Endometrial microvascular endothelial cells (primary cell): ENCODE data around the gene CCNE1. TPM values are rescaled to one million over a fixed set of nuclear protein-coding genes. Genes with fewer than 3 reads are reported as not detected.
"Not testable (repeated sequence)": the region's sequence is repeated elsewhere in the genome, so short reads cannot be mapped to it uniquely, and the experiment has no call there.

ENCODE experiments used
- in situ Hi-C: cut with HindIII; loops from 2 replicates; pipeline ENCODE4 v1.10.0; 2017; ENCODE audit warnings: low sequenced_read_pairs, low pct_unique_long_range_greater_than_20kb; ENCODE audit errors: inconsistent ontology term
- total RNA-seq: library from RNA; depleted of rRNA; stranded (reverse); fragments of >200 nt; gene quantifications from one replicate; pipeline ENCODE4 v1.2.3, GENCODE V29; 2015; ENCODE audit errors: inconsistent ontology term

CCNE1 gene
- total RNA-seq, 1 donor from 2014 or later, result 7.9 TPM

- in situ Hi-C loops, result no loop called here
These were observed 1.3 kb upstream of the CCNE1 start for GRCh38 chr19:29810504-29810871.

GRCh38 chr19:29812080-29812880, 489 bp downstream of the CCNE1 start:
- in situ Hi-C loops, result no loop called here

GRCh38 chr19:29812881-29813275, 1.1 kb downstream of the CCNE1 start:
- in situ Hi-C loops, result no loop called here

GRCh38 chr19:29813642-29814041, 1.9 kb downstream of the CCNE1 start:
- in situ Hi-C loops, result no loop called here

GRCh38 chr19:29815231-29815630, 3.4 kb downstream of the CCNE1 start:
- in situ Hi-C loops, result no loop called here

- in situ Hi-C loops, result no loop called here
These were observed 5.5 kb downstream of the CCNE1 start for GRCh38 chr19:29817316-29817715.

GRCh38 chr19:29819300-29819699, 7.5 kb downstream of the CCNE1 start:
- in situ Hi-C loops, result no loop called here

- in situ Hi-C loops, result no loop called here
These were observed 8.2 kb downstream of the CCNE1 start for GRCh38 chr19:29819986-29820385.

- in situ Hi-C loops, result no loop called here
These were observed 12.0 kb downstream of the CCNE1 start for GRCh38 chr19:29823581-29824330.

- in situ Hi-C loops, result not testable (repeated sequence)
These were observed 13.5 kb downstream of the CCNE1 start for GRCh38 chr19:29825263-29825662.

- in situ Hi-C loops, result no loop called here
These were observed 19.3 kb downstream of the CCNE1 start for GRCh38 chr19:29831041-29831548.

- in situ Hi-C loops, result no loop called here
These were observed 19.9 kb downstream of the CCNE1 start for GRCh38 chr19:29831686-29832085.

- in situ Hi-C loops, result no loop called here
These were observed 21.0 kb downstream of the CCNE1 start for GRCh38 chr19:29832801-29833200.

- in situ Hi-C loops, result no loop called here
These were observed 21.9 kb downstream of the CCNE1 start for GRCh38 chr19:29833614-29834261.

GRCh38 chr19:29834991-29835846, 23.4 kb downstream of the CCNE1 start:
- in situ Hi-C loops, result no loop called here

- in situ Hi-C loops, result no loop called here
These were observed 24.6 kb downstream of the CCNE1 start for GRCh38 chr19:29836409-29836825.

- in situ Hi-C loops, result no loop called here
These were observed 25.7 kb downstream of the CCNE1 start for GRCh38 chr19:29837448-29837981.

- in situ Hi-C loops, result no loop called here
These were observed 26.2 kb downstream of the CCNE1 start for GRCh38 chr19:29837996-29838395.
